IMR-90 (cell line): ENCODE results near the gene AMZ1. TPM values are rescaled to one million over a fixed set of nuclear protein-coding genes. Genes with fewer than 3 reads are reported as not detected.

ENCODE experiments used
- ATAC-seq: fragments of 200-7000 bp; cut with Tn5 transposase; 2 replicates; pipeline ENCODE4 v1.9.1; 2020; ENCODE audit warnings: low read depth, mild to moderate bottlenecking, moderate library complexity
- BruUV-seq: library from RNA; stranded (reverse); fragments of 400-500 nt; replicated peaks from 2 replicates; lab custom pipeline; 2021; lab: Mats Ljungman, UMichigan
- CTCF ChIA-PET: fragments of 300-600 bp; formaldehyde crosslinking; extraction: SDS; loops from one replicate; lab custom pipeline; 2021; ENCODE audit warnings: antibody characterized with exemption; lab: Yijun Ruan, JAX
- POLR2A ChIA-PET: fragments of 300-600 bp; sonication (Branson Sonifier 250); formaldehyde crosslinking; loops from one replicate; lab custom pipeline; 2022; ENCODE audit warnings: antibody characterized with exemption; ENCODE audit not compliant: unreplicated experiment; lab: Charles Lee
- DNase-seq: peaks from one replicate; pipeline ENCODE4 v3.0.0; 2013
- H2AFZ ChIP-seq: replicated peaks from 2 replicates; pipeline ENCODE3; 2013; ENCODE audit warnings: low read length, mild to moderate bottlenecking; ENCODE audit not compliant: poor library complexity
- H2AK5ac ChIP-seq: 2 replicates; pipeline ENCODE4 v1.6.1; 2013; ENCODE audit warnings: low read depth, low read length, inconsistent platforms
- H2AK9ac ChIP-seq: replicated peaks from 2 replicates; pipeline ENCODE3; 2013; ENCODE audit warnings: mild to moderate bottlenecking, low read depth, low read length, moderate library complexity; ENCODE audit not compliant: poor library complexity
- H2BK120ac ChIP-seq: 2 replicates; pipeline ENCODE4 v1.6.1; 2013; ENCODE audit warnings: low read depth, low read length, inconsistent platforms
- H2BK15ac ChIP-seq: 3 replicates; pipeline ENCODE4 v1.6.1; 2013; ENCODE audit warnings: low read depth, low read length, inconsistent platforms
- H2BK20ac ChIP-seq: 2 replicates; pipeline ENCODE4 v1.6.1; 2013; ENCODE audit warnings: low read depth, mild to moderate bottlenecking, inconsistent platforms, low read length, moderate library complexity
- H2BK5ac ChIP-seq: 2 replicates; pipeline ENCODE4 v1.6.1; 2013; ENCODE audit warnings: mild to moderate bottlenecking, low read depth, low read length, inconsistent platforms; ENCODE audit not compliant: poor library complexity, severe bottlenecking
- H3K14ac ChIP-seq: replicated peaks from 2 replicates; pipeline ENCODE4 v1.6.1; 2013; ENCODE audit warnings: low read depth, low read length, inconsistent platforms
- H3K18ac ChIP-seq: 2 replicates; pipeline ENCODE4 v1.6.1; 2013; ENCODE audit warnings: low read depth, low read length, control low read depth
- H3K23ac ChIP-seq: 2 replicates; pipeline ENCODE4 v1.6.1; 2013; ENCODE audit warnings: low read depth, low read length, inconsistent platforms
- H3K27ac ChIP-seq: 2 replicates; pipeline ENCODE4 v1.5.1; 2013; ENCODE audit warnings: mild to moderate bottlenecking, control low read depth, low read length; ENCODE audit not compliant: insufficient read depth
- H3K27me3 ChIP-seq: 2 replicates; pipeline ENCODE4 v1.6.1; 2013; ENCODE audit warnings: low read length; ENCODE audit not compliant: control insufficient read depth, insufficient read depth
- H3K36me3 ChIP-seq: 2 replicates; pipeline ENCODE4 v1.6.1; 2013; ENCODE audit warnings: low read length, mixed read lengths; ENCODE audit not compliant: control insufficient read depth, insufficient read depth
- H3K4ac ChIP-seq: 2 replicates; pipeline ENCODE4 v1.6.1; 2013; ENCODE audit warnings: low read depth, low read length, inconsistent platforms
- H3K4me1 ChIP-seq: 2 replicates; pipeline ENCODE4 v1.6.1; 2013; ENCODE audit warnings: low read length, mixed read lengths; ENCODE audit not compliant: control insufficient read depth, insufficient read depth
- H3K4me2 ChIP-seq: 2 replicates; pipeline ENCODE4 v1.6.1; 2013; ENCODE audit warnings: low read depth, mild to moderate bottlenecking, control low read depth, low read length, moderate library complexity
- H3K4me3 ChIP-seq: 2 replicates; pipeline ENCODE4 v1.5.1; 2013; ENCODE audit warnings: low read depth, mild to moderate bottlenecking, control low read depth, low read length, moderate library complexity; ENCODE audit not compliant: insufficient read depth
- H3K56ac ChIP-seq: 2 replicates; pipeline ENCODE4 v1.6.1; 2013; ENCODE audit warnings: low read length, inconsistent platforms; ENCODE audit not compliant: insufficient read depth; ENCODE audit errors: extremely low read depth
- H3K79me1 ChIP-seq, 2 experiments: 2 replicates each; pipeline ENCODE4 v1.6.1; 2013; ENCODE audit warnings: low read length in 2 of 2, inconsistent platforms in 1 of 2, low read depth in 1 of 2
- H3K9ac ChIP-seq: 2 replicates; pipeline ENCODE4 v1.6.1; 2013; ENCODE audit warnings: low read depth, low read length, control low read depth
- H3K9me1 ChIP-seq: 2 replicates; pipeline ENCODE4 v1.6.1; 2013; ENCODE audit warnings: low read length, inconsistent platforms; ENCODE audit not compliant: insufficient read depth
- H3K9me3 ChIP-seq: 2 replicates; pipeline ENCODE4 v1.6.1; 2013; ENCODE audit warnings: low read length; ENCODE audit not compliant: control insufficient read depth, insufficient read depth
- H4K20me1 ChIP-seq: 2 replicates; pipeline ENCODE4 v1.6.1; 2013; ENCODE audit warnings: low read length, inconsistent platforms; ENCODE audit not compliant: insufficient read depth
- H4K5ac ChIP-seq: 2 replicates; pipeline ENCODE4 v1.6.1; 2013; ENCODE audit warnings: mild to moderate bottlenecking, low read depth, low read length, control low read depth
- H4K8ac ChIP-seq, 2 experiments: 2 replicates each; pipeline ENCODE4 v1.6.1; 2013; ENCODE audit warnings: low read depth in 2 of 2, low read length in 2 of 2, control low read depth in 1 of 2, inconsistent platforms in 1 of 2
- H4K91ac ChIP-seq: 2 replicates; pipeline ENCODE4 v1.6.1; 2013; ENCODE audit warnings: low read depth, low read length, inconsistent platforms; ENCODE audit not compliant: insufficient read depth
- RAD21 ChIP-seq: IDR thresholded peaks from 2 replicates; pipeline ENCODE4 v1.6.1; 2012; ENCODE audit warnings: low read length, improper control_type of control experiment
- RFX5 ChIP-seq: IDR thresholded peaks from 2 replicates; pipeline ENCODE4 v1.8.0; 2012; ENCODE audit warnings: low read depth, mild to moderate bottlenecking, low read length, moderate library complexity
- SMC3 ChIP-seq: fragments of 150-350 bp; IDR thresholded peaks from 2 replicates; pipeline ENCODE4 v1.6.1; 2016; ENCODE audit warnings: low read depth, mild to moderate bottlenecking, antibody characterized with exemption, low read length, moderate library complexity
- WGBS, 2 experiments: methylation state at CpG; one replicate each; pipeline versions ENCODE4 v1.1.5 to v1.1.7; 2013; ENCODE audit warnings: missing lambda C conversion rate in 2 of 2; ENCODE audit not compliant: insufficient read length in 1 of 2; ENCODE audit errors: extremely low coverage in 2 of 2; 5-methylcytosine and 5-hydroxymethylcytosine counted together
- dilution Hi-C: fragments of 300-500 bp; cut with HindIII; formaldehyde crosslinking; loops from one replicate; pipeline ENCODE4 v1.14.3; 2018; ENCODE audit warnings: low sequenced_read_pairs; ENCODE audit not compliant: unreplicated experiment
- in situ Hi-C: fragments of 300-500 bp; cut with MboI; formaldehyde crosslinking; loops from 3 replicates; pipeline ENCODE4 v1.14.3; 2019; ENCODE audit warnings: low sequenced_read_pairs, inconsistent platforms, mixed read lengths
- intact Hi-C: fragments of 100-400 bp; cut with micrococcal nuclease; formaldehyde crosslinking; loops from 2 replicates; pipeline ENCODE4 v1.10.0; 2022
- polyA plus RNA-seq, 3 experiments: library from polyadenylated mRNA; depleted of rRNA; stranded (reverse); fragments of >200 nt; gene quantifications; 2 replicates each; pipeline ENCODE4 v1.2.3, GENCODE V29; 2012; ENCODE audit warnings: low replicate concordance in 1 of 3
- total RNA-seq: library from RNA; depleted of rRNA; stranded (reverse); fragments of >200 nt; gene quantifications from 2 replicates; pipeline ENCODE4 v1.2.3, GENCODE V29; 2012

Gene AMZ1
- total and polyA plus RNA-seq, 2 of the 4 experiments (the other 2 are of a cell fraction), result 0.54 to 1.6 TPM

GRCh38 chr7:2640482-2640830 lies 47.5 kb upstream of the AMZ1 start:
- Histone ChIP-seq H3K4me3 (no peak overlapping the region), H4K5ac (no peak overlapping the region), H4K8ac (peak overlapping the region in 1 of 2 experiments; percentile 71; a peak in 2 of 4 replicates), H3K4ac (peak overlapping the region; percentile 94), H3K23ac (peak overlapping the region; percentile 51), H2BK120ac (peak overlapping the region; percentile 19; the same call in 1 of the 2 replicates), H3K9me1 (peaks cover 40% of the 10 kb centered on the region), H2AK9ac (peak overlapping the region; percentile 92), H3K9ac (no peak overlapping the region), H3K9me3 (no peaks in the 10 kb centered on the region), H2BK20ac (no peak overlapping the region), H2BK15ac (no peak overlapping the region), H2BK5ac (peak overlapping the region; percentile 81), H3K18ac (no peak overlapping the region), H3K56ac (no peak overlapping the region), H3K27ac (peak overlapping the region; percentile 80; the same call in 1 of the 2 replicates), H4K91ac (peak overlapping the region; percentile 63), H3K36me3 (peaks cover 2% of the 10 kb centered on the region; the same call in 1 of the 2 replicates), H2AK5ac (peak overlapping the region; percentile 88), H3K27me3 (no peaks in the 10 kb centered on the region), H3K79me1 (peaks cover 16 to 95% of the 10 kb centered on the region in 2 experiments; a peak in 3 of 4 replicates), H2AFZ (no peak overlapping the region), H3K14ac (peak overlapping the region; percentile 76), H3K4me2 (no peak overlapping the region), H3K4me1 (peaks cover 64% of the 10 kb centered on the region), H4K20me1 (peaks cover 90% of the 10 kb centered on the region)
- intact Hi-C loops, result loop anchor here (10.0 kb wide), 1 partner anchor 166 kb away; the partner anchor contains the start of gene GRIFIN
- no peak for DNase-seq
- whole genome bisulfite sequencing, 2 experiments, result 74% methylated on average over 9 of the region's 12 CpGs; no CpG with 5 or more reads in 1 of the 2 experiments
- ChIA-PET CTCF (no interaction called here), POLR2A (no interaction called here)
- no TSS peak for BruUV-seq
- no peak for ATAC-seq
- in situ Hi-C loops, result no loop called here
- dilution Hi-C loops, result no loop called here
- TF ChIP-seq RAD21 (no peak), RFX5 (no peak), SMC3 (no peak)
